ENCODE results near the gene ERN2.

GRCh38 chr16:23640615-23640930, 72.4 kb downstream of the ERN2 start:
- no peak for TF ChIP-seq FOXA3 (CRISPR knock-in tag; conservative IDR thresholded peaks at IDR 0.05 in 1 of 2, IDR thresholded peaks at IDR 0.05 in 1 of 2)
- no peak for TF ChIP-seq CTCF (IDR thresholded peaks at IDR 0.05 in 2 of 3, conservative IDR thresholded peaks at IDR 0.05 in 1 of 3; ENCODE audit: insufficient read depth in 2 of 3, low read depth in 1 of 3, low read length in 3 of 3)
- no peak for TF ChIP-seq ZNF3 (CRISPR knock-in tag; IDR thresholded peaks at IDR 0.05)
- TF ChIP-seq TBL1XR1 (IDR thresholded peaks at IDR 0.05; ENCODE audit: low read length in 2 of 2) = no peak
